Measurements from ENCODE around the gene RTL10.
"Not testable (repeated sequence)": the region's sequence is repeated elsewhere in the genome, so short reads cannot be mapped to it uniquely, and the experiment has no call there.

The RTL10 gene

DNA sequence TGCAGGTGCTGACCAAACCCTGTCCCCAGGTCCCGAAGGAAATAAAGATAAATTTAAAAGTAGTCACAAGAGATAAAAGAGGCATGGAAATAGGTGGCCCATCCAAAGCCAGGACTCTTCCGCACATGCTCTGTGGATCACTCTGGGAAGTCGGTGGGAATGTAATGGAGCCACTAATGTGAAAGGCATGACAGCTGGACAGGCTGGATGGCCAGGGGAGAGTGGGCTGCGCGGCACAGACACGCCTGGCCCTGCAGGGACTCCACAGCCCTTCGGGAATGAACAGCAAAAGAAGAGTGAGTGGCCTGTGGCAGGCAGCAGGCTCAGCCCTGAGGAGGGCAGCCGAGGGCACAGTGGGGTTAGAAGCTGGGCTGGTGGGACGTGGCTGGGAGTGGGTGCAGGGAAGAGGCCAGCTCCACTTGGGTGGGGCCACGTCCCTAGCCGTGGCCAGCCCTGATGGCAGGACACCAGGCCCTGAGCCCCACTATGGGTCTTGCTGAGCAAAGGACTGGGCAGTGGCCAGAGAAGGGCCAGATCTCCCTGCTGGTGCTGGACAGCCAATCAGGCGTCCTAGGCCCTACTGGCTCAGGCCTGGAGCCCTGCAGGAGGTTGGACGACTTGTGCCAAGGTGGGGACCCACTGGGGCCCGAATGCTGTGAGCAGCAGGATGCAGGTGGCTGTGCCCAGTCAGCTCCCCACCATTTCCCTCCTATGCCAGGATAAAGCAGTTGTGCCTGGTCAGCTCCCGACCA, 31.3 kb upstream of the RTL10 start:
- H3K27me3 ChIP-seq (replicated peaks; ENCODE audit: insufficient read depth, low read length): no peaks in the 10 kb centered on the region
- no peaks in the 10 kb centered on the region for H3K9me3 ChIP-seq (replicated peaks; ENCODE audit: insufficient read depth, low read length)
- no peaks in the 10 kb centered on the region for H4K20me1 ChIP-seq (ENCODE audit: insufficient read depth, low read length)
- no peak for DNase-seq
- peaks cover 6% of the 10 kb centered on the region for H3K4me1 ChIP-seq (ENCODE audit: low read length)
- H3F3A ChIP-seq (ENCODE audit: insufficient read depth, low read length): no peaks in the 10 kb centered on the region
- H3K79me2 ChIP-seq (ENCODE audit: low read length): no peaks in the 10 kb centered on the region
- no peaks in the 10 kb centered on the region for H3K9me2 ChIP-seq (replicated peaks; ENCODE audit: insufficient read depth, low read length)
- no peak overlapping the region for H3K4me3 ChIP-seq (ENCODE audit: low read length)
- H2AFZ ChIP-seq (ENCODE audit: low read length): no peak overlapping the region
- no peak overlapping the region for H3K27ac ChIP-seq (ENCODE audit: low read length)
- no peak overlapping the region for H3K9ac ChIP-seq (ENCODE audit: low read length)
- no peak overlapping the region for H3K4me2 ChIP-seq (ENCODE audit: low read depth, low read length)
- no peaks in the 10 kb centered on the region for H3K36me3 ChIP-seq (replicated peaks; ENCODE audit: insufficient read depth, low read length)
- TF ChIP-seq, protein P1, sequence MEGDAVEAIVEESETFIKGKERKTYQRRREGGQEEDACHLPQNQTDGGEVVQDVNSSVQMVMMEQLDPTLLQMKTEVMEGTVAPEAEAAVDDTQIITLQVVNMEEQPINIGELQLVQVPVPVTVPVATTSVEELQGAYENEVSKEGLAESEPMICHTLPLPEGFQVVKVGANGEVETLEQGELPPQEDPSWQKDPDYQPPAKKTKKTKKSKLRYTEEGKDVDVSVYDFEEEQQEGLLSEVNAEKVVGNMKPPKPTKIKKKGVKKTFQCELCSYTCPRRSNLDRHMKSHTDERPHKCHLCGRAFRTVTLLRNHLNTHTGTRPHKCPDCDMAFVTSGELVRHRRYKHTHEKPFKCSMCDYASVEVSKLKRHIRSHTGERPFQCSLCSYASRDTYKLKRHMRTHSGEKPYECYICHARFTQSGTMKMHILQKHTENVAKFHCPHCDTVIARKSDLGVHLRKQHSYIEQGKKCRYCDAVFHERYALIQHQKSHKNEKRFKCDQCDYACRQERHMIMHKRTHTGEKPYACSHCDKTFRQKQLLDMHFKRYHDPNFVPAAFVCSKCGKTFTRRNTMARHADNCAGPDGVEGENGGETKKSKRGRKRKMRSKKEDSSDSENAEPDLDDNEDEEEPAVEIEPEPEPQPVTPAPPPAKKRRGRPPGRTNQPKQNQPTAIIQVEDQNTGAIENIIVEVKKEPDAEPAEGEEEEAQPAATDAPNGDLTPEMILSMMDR (IDR thresholded peaks at IDR 0.05; ENCODE audit: low read length): no peak
- TF ChIP-seq EZH2 (optimal IDR thresholded peaks at IDR 0.05; ENCODE audit: low read depth, low read length) (no peak), EZH2phosphoT487 (IDR thresholded peaks at IDR 0.05; ENCODE audit: low read length) (no peak)

DNA sequence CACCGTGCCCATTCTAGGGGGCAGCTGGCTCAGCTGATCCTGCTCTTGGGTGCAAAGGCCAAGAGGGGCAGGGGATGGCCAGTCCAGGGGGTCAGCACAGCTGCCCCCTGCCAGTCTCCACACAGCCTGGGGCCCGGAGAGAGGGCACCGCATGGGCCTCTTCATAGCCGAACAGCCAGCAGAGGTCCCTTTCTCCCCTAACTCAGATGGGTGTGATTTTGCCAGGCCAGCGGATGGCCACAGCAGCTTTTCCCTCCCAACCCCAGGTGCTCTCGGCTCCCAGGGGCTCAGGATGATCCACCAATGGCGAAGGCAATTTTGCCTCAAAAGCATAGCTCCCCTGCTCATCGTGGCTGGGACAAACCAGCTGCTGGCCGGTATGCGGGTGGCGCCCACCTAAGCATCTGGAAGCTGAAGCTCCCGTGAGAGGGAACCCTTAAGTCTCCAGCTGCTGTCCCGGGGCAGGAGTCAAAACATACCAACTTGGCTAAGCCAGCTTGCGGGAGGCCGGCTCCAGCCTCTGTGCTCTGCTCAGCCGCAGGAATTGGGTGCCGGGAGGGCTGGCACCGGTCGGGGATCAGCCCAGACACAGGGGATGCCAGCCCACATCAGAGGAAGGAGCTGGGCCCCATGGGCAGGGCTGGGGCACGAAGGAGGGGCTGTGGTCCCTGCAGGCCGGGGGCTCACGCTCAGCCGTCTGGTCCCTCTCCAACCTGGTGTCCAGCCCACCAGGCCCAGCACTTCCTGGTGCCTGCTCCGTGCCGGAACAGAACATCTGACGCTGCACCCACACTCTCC, 30.5 kb upstream of the RTL10 start:
- Histone ChIP-seq H3K4me3 (ENCODE audit: low read length) (no peak overlapping the region), H3K4me1 (ENCODE audit: low read length) (no peaks in the 10 kb centered on the region), H3K79me2 (ENCODE audit: low read length) (no peaks in the 10 kb centered on the region), H2AFZ (ENCODE audit: low read length) (no peak overlapping the region), H3K27me3 (replicated peaks; ENCODE audit: insufficient read depth, low read length) (no peaks in the 10 kb centered on the region), H3K9me2 (replicated peaks; ENCODE audit: insufficient read depth, low read length) (no peaks in the 10 kb centered on the region), H3K36me3 (replicated peaks; ENCODE audit: insufficient read depth, low read length) (no peaks in the 10 kb centered on the region), H3F3A (ENCODE audit: insufficient read depth, low read length) (no peaks in the 10 kb centered on the region), H3K9ac (ENCODE audit: low read length) (no peak overlapping the region), H3K4me2 (ENCODE audit: low read depth, low read length) (no peak overlapping the region), H4K20me1 (ENCODE audit: insufficient read depth, low read length) (no peaks in the 10 kb centered on the region), H3K27ac (ENCODE audit: low read length) (no peak overlapping the region), H3K9me3 (replicated peaks; ENCODE audit: insufficient read depth, low read length) (no peaks in the 10 kb centered on the region)
- TF ChIP-seq EZH2phosphoT487 (IDR thresholded peaks at IDR 0.05; ENCODE audit: low read length) (no peak), EZH2 (optimal IDR thresholded peaks at IDR 0.05; ENCODE audit: low read depth, low read length) (no peak)
- TF ChIP-seq, protein P1 (IDR thresholded peaks at IDR 0.05; ENCODE audit: low read length): no peak
- DNase-seq: no peak

DNA sequence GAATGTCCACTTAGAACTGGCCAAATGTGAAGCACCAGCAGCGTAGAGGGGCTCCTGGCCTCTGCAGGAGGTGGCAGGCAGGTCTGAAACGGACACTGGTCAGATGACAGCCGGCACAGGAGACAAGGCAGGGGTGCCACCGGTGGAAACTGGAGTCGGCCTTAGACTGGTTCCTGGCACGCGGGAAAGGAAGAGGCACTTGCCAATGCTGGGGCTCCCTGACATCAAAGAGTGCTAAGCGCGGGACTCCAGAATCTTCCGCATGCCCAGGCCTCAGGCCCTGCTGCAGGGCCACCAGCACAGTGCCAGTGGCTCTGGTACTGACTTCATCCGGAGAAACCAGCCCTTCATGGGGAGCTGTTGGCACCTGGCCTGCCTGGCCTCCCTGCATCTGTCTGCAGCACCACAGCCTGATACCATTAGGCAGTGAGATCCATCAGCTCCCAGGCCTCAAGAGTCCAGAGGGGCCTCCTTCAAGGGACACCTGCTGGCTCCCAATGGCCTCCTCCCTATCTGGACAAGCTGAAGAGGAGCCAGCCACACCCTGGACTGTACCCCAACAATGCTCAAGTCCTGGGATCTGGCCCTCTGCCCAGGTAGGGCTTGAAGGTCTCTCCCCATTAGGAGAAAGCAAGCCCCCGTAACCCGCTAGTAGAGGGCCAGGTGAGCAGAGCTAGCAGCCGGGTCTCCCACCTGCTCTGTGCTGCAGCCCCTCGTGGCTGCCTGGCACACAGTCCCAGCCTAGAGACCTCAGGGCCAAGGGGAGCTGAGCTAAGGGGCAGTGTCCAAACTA, 29.7 kb upstream of the RTL10 start:
- Histone ChIP-seq H3F3A (ENCODE audit: insufficient read depth, low read length) (no peaks in the 10 kb centered on the region), H3K4me3 (ENCODE audit: low read length) (no peak overlapping the region), H2AFZ (ENCODE audit: low read length) (no peak overlapping the region), H3K9me3 (replicated peaks; ENCODE audit: insufficient read depth, low read length) (no peaks in the 10 kb centered on the region), H4K20me1 (ENCODE audit: insufficient read depth, low read length) (no peaks in the 10 kb centered on the region), H3K27me3 (replicated peaks; ENCODE audit: insufficient read depth, low read length) (no peaks in the 10 kb centered on the region), H3K9ac (ENCODE audit: low read length) (no peak overlapping the region), H3K27ac (ENCODE audit: low read length) (no peak overlapping the region), H3K4me2 (ENCODE audit: low read depth, low read length) (no peak overlapping the region), H3K36me3 (replicated peaks; ENCODE audit: insufficient read depth, low read length) (no peaks in the 10 kb centered on the region), H3K79me2 (ENCODE audit: low read length) (no peaks in the 10 kb centered on the region), H3K4me1 (ENCODE audit: low read length) (no peaks in the 10 kb centered on the region), H3K9me2 (replicated peaks; ENCODE audit: insufficient read depth, low read length) (no peaks in the 10 kb centered on the region)
- no peak for DNase-seq
- no peak for TF ChIP-seq EZH2phosphoT487 (IDR thresholded peaks at IDR 0.05; ENCODE audit: low read length)
- TF ChIP-seq EZH2 (optimal IDR thresholded peaks at IDR 0.05; ENCODE audit: low read depth, low read length): no peak
- TF ChIP-seq, protein P1 (IDR thresholded peaks at IDR 0.05; ENCODE audit: low read length): no peak

DNA sequence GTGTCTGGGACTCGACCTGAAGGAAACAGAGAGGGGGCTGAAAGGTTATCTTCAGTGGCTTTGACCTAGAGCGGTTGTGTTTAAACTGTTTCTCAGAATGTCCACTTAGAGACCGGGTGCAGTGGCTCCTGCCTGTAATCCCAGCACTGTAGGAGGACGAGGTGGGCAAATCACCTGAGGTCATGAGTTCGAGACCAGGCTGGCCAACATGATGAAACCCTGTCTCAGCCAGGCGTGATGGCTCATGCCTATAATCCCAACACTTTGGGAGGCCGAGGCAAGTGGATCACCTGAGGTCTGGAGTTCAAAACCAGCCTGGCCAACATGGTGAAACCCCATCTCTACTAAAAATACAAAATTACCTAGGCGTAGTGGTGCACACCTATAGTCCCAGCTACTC, 28.8 kb upstream of the RTL10 start:
- H2AFZ ChIP-seq (ENCODE audit: low read length); H3K4me2 ChIP-seq (ENCODE audit: low read depth, low read length); H3K4me1 ChIP-seq (ENCODE audit: low read length); H3K27ac ChIP-seq (ENCODE audit: low read length); H3K79me2 ChIP-seq (ENCODE audit: low read length); H3K27me3 ChIP-seq (replicated peaks; ENCODE audit: insufficient read depth, low read length); DNase-seq; H3K36me3 ChIP-seq (replicated peaks; ENCODE audit: insufficient read depth, low read length); H3K9me3 ChIP-seq (replicated peaks; ENCODE audit: insufficient read depth, low read length); H4K20me1 ChIP-seq (ENCODE audit: insufficient read depth, low read length); H3K9ac ChIP-seq (ENCODE audit: low read length); H3K4me3 ChIP-seq (ENCODE audit: low read length); H3F3A ChIP-seq (ENCODE audit: insufficient read depth, low read length); H3K9me2 ChIP-seq (replicated peaks; ENCODE audit: insufficient read depth, low read length): not testable (repeated sequence)

Data from MM.1S (cell line).